Osteoblast (primary cell): ENCODE results near the gene CARD19. TPM values are rescaled to one million over a fixed set of nuclear protein-coding genes. Genes with fewer than 3 reads are reported as not detected.

Experiments used
- DNase-seq: peaks from one replicate; pipeline ENCODE4 v3.0.0; 2011; ENCODE audit warnings: low spot score, mixed read lengths; ENCODE audit not compliant: insufficient read length; ENCODE audit errors: missing footprints
- H2AFZ ChIP-seq: 2 replicates; pipeline ENCODE4 v1.6.0; 2011; ENCODE audit warnings: mild to moderate bottlenecking, low read length
- H3K27ac ChIP-seq: 2 replicates; pipeline ENCODE4 v1.5.1; 2011; ENCODE audit warnings: mild to moderate bottlenecking, low read depth, low read length, moderate library complexity
- H3K27me3 ChIP-seq: 2 replicates; pipeline ENCODE4 v1.6.0; 2012; ENCODE audit warnings: mild to moderate bottlenecking, control low read depth, inconsistent platforms, low read length, moderate library complexity; ENCODE audit not compliant: insufficient read depth
- H3K36me3 ChIP-seq: 2 replicates; pipeline ENCODE4 v1.5.1; 2011; ENCODE audit warnings: mild to moderate bottlenecking, low read length, control low read depth, moderate library complexity; ENCODE audit not compliant: insufficient read depth
- H3K4me1 ChIP-seq: 2 replicates; pipeline ENCODE4 v1.5.1; 2011; ENCODE audit warnings: mild to moderate bottlenecking, low read length, control low read depth, moderate library complexity; ENCODE audit not compliant: insufficient read depth
- H3K4me2 ChIP-seq: 2 replicates; pipeline ENCODE4 v1.6.0; 2011; ENCODE audit warnings: mild to moderate bottlenecking, low read length; ENCODE audit not compliant: insufficient read depth
- H3K4me3 ChIP-seq: fragments of 200-600 bp; sonication (generic); 3 replicates; pipeline ENCODE4 v1.5.1; 2012; ENCODE audit warnings: mild to moderate bottlenecking, low read length, inconsistent platforms; ENCODE audit not compliant: insufficient read depth
- H3K79me2 ChIP-seq: 2 replicates; pipeline ENCODE4 v1.6.0; 2012; ENCODE audit warnings: mild to moderate bottlenecking, low read length, control low read depth, inconsistent platforms; ENCODE audit not compliant: insufficient read depth
- H3K9me3 ChIP-seq: 2 replicates; pipeline ENCODE4 v1.5.1; 2011; ENCODE audit warnings: low read depth, low read length, control low read depth
- H4K20me1 ChIP-seq: 2 replicates; pipeline ENCODE4 v1.6.0; 2012; ENCODE audit warnings: mild to moderate bottlenecking, low read length, control low read depth; ENCODE audit not compliant: insufficient read depth
- total RNA-seq: library from RNA; depleted of rRNA; stranded (reverse); fragments of >200 nt; gene quantifications from 2 replicates; pipeline ENCODE4 v1.2.3, GENCODE V29; 2012
- TF ChIP-seq, protein P1 (sequence below): IDR thresholded peaks from 2 replicates; pipeline ENCODE4 v1.5.1; 2011; ENCODE audit warnings: mild to moderate bottlenecking, low read depth, low read length, moderate library complexity; ENCODE audit errors: extremely low read depth

Gene CARD19
- total RNA-seq, 1 donor: 38.4 TPM

DNA sequence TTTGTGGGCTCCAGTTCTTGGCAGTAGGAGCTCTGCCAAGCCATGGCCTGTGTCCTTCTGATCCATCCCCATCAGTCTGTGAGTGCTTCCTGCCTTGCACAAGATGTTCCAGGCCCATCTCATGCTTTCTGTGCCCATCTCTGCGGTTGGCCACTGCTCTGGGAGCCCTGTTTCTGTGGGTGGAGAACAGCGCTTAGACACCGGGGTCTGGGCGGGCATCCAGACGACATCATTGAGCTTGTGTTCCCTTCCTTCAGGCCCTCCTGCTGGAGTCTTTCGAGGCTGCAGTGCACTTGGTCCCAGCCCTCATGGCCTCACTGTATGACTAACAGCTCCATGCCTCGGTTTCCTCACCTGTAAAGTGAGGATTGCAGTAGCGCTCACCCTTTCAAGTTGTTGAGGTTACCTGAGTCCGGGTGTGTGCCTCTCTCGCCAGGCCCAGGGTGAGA lies 14.9 kb upstream of the CARD19 start:
- TF ChIP-seq, protein P1, sequence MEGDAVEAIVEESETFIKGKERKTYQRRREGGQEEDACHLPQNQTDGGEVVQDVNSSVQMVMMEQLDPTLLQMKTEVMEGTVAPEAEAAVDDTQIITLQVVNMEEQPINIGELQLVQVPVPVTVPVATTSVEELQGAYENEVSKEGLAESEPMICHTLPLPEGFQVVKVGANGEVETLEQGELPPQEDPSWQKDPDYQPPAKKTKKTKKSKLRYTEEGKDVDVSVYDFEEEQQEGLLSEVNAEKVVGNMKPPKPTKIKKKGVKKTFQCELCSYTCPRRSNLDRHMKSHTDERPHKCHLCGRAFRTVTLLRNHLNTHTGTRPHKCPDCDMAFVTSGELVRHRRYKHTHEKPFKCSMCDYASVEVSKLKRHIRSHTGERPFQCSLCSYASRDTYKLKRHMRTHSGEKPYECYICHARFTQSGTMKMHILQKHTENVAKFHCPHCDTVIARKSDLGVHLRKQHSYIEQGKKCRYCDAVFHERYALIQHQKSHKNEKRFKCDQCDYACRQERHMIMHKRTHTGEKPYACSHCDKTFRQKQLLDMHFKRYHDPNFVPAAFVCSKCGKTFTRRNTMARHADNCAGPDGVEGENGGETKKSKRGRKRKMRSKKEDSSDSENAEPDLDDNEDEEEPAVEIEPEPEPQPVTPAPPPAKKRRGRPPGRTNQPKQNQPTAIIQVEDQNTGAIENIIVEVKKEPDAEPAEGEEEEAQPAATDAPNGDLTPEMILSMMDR: no peak
- H2AFZ ChIP-seq: no peak overlapping the region
- peak overlapping the region; percentile 52 for H3K27ac ChIP-seq
- no peak overlapping the region for H3K4me2 ChIP-seq
- H3K79me2 ChIP-seq: no peaks in the 10 kb centered on the region
- no peaks in the 10 kb centered on the region for H4K20me1 ChIP-seq
- DNase-seq: no peak
- H3K27me3 ChIP-seq: no peaks in the 10 kb centered on the region
- H3K9me3 ChIP-seq: no peaks in the 10 kb centered on the region
- H3K4me3 ChIP-seq: no peak overlapping the region
- peaks cover 15% of the 10 kb centered on the region for H3K4me1 ChIP-seq
- H3K36me3 ChIP-seq: no peaks in the 10 kb centered on the region

DNA sequence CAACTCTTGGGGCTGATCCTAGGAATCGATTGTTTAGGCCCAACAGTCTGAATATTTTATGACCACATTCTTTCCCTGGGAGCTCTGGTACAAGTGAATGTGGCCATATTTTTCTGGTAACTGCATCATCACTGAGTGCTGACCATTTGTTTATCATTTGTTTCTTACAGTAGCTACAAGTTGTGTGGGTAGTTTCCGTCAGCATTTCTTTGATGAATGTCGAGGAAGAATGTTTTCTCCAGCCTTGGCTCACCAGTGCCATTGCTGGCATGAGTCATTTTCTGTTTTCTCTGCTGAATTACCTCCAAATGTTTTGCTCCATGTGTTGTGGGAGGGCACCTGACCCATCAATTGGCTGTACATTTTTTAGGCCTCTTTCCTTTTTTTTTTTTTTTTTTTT lies 14.1 kb upstream of the CARD19 start:
- Histone ChIP-seq H3K4me1 (peaks cover 15% of the 10 kb centered on the region), H2AFZ (no peak overlapping the region), H3K4me3 (no peak overlapping the region), H3K27me3 (no peaks in the 10 kb centered on the region), H3K27ac (peak overlapping the region; percentile 52), H4K20me1 (no peaks in the 10 kb centered on the region), H3K79me2 (no peaks in the 10 kb centered on the region), H3K9me3 (no peaks in the 10 kb centered on the region), H3K36me3 (no peaks in the 10 kb centered on the region), H3K4me2 (no peak overlapping the region)
- peak; percentile 92 for DNase-seq
- TF ChIP-seq, protein P1: no peak

DNA sequence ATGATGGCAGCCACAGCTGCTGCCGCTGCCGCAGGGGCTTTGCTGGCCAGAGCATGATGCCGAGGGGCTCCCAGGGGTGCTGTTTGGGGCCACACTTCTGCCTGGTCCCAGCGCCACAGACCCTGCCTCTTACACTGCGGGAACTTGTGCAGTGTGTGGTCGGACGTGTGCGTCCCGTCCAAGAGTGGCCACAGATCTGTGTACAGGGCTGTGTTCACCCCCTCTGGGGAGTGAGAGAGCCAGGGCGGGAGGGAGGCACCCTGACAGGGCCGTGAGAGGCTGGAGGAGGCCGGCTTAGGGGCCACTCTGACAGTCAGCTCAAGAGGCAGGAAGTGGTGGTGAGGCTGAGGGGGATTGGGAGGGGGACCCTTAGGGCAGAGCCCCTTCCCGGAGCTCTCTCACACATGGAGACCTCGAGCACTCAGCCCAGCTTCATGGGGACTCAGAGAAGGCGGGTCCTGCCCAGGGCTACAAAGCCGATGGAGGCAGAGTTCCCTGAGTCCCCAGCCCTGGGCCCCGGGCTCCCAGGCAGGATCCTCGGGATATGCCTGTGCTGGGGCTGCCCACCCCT lies 13.1 kb upstream of the CARD19 start:
- Histone ChIP-seq H3K27ac (no peak overlapping the region), H3K36me3 (no peaks in the 10 kb centered on the region)

More for the DNA sequence above, 13.1 kb upstream of the CARD19 start:
- TF ChIP-seq, protein P1: no peak
- DNase-seq: no peak
- no peaks in the 10 kb centered on the region for H3K27me3 ChIP-seq
- no peak overlapping the region for H3K4me3 ChIP-seq
- H3K9me3 ChIP-seq: no peaks in the 10 kb centered on the region
- no peaks in the 10 kb centered on the region for H3K79me2 ChIP-seq
- peaks cover 15% of the 10 kb centered on the region for H3K4me1 ChIP-seq
- peak overlapping the region; percentile 80 for H2AFZ ChIP-seq
- H4K20me1 ChIP-seq: no peaks in the 10 kb centered on the region
- no peak overlapping the region for H3K4me2 ChIP-seq
